ENCODE results near the gene EGR2.
"Not testable (repeated sequence)": the region's sequence is repeated elsewhere in the genome, so short reads cannot be mapped to it uniquely, and the experiment has no call there.

The EGR2 gene

GRCh38 chr10:62790019-62790555, 26.1 kb downstream of the EGR2 start:
- Histone ChIP-seq H3K27ac (no peak overlapping the region), H3K36me3 (replicated peaks) (no peaks in the 10 kb centered on the region), H3K4me3 (ENCODE audit: low read depth, low read length) (no peak overlapping the region), H3K27me3 (replicated peaks) (no peaks in the 10 kb centered on the region)
- in situ Hi-C loops (cut with HindIII; ENCODE audit: low pct_ligation_motif_present, low sequenced_read_pairs) = no loop called here
- no peak for DNase-seq
- TF ChIP-seq CTCF (IDR thresholded peaks at IDR 0.05; ENCODE audit: low read depth, low read length, missing control alignments) = no peak

GRCh38 chr10:62788861-62789467, 27.2 kb downstream of the EGR2 start:
- no peak overlapping the region for H3K4me3 ChIP-seq (ENCODE audit: low read depth, low read length)

GRCh38 chr10:62788285-62788684, 27.9 kb downstream of the EGR2 start:
- H3K4me3 ChIP-seq (ENCODE audit: low read depth, low read length); H3K27ac ChIP-seq; H3K27me3 ChIP-seq (replicated peaks); DNase-seq; H3K36me3 ChIP-seq (replicated peaks); in situ Hi-C loops (cut with HindIII; ENCODE audit: low pct_ligation_motif_present, low sequenced_read_pairs): not testable (repeated sequence)

More at GRCh38 chr10:62788861-62789467, 27.2 kb downstream of the EGR2 start:
- Histone ChIP-seq H3K27ac (no peak overlapping the region), H3K27me3 (replicated peaks) (no peaks in the 10 kb centered on the region), H3K36me3 (replicated peaks) (no peaks in the 10 kb centered on the region)
- no peak for DNase-seq
- in situ Hi-C loops (cut with HindIII; ENCODE audit: low pct_ligation_motif_present, low sequenced_read_pairs) = no loop called here
- no peak for TF ChIP-seq CTCF (IDR thresholded peaks at IDR 0.05; ENCODE audit: low read depth, low read length, missing control alignments)

GRCh38 chr10:62784537-62784936, 31.6 kb downstream of the EGR2 start:
- H3K36me3 ChIP-seq (replicated peaks); H3K27me3 ChIP-seq (replicated peaks); H3K27ac ChIP-seq; H3K4me3 ChIP-seq (ENCODE audit: low read depth, low read length); in situ Hi-C loops (cut with HindIII; ENCODE audit: low pct_ligation_motif_present, low sequenced_read_pairs); DNase-seq: not testable (repeated sequence)

GRCh38 chr10:62779487-62780248, 36.5 kb downstream of the EGR2 start:
- no peak for TF ChIP-seq CTCF (IDR thresholded peaks at IDR 0.05; ENCODE audit: low read depth, low read length, missing control alignments)
- H3K4me3 ChIP-seq (ENCODE audit: low read depth, low read length) = no peak overlapping the region
- peak; percentile 16 for DNase-seq
- no peaks in the 10 kb centered on the region for H3K27me3 ChIP-seq (replicated peaks)
- in situ Hi-C loops (cut with HindIII; ENCODE audit: low pct_ligation_motif_present, low sequenced_read_pairs) = no loop called here
- H3K36me3 ChIP-seq (replicated peaks) = no peaks in the 10 kb centered on the region
- no peak overlapping the region for H3K27ac ChIP-seq

GRCh38 chr10:62778125-62778524, 38.0 kb downstream of the EGR2 start:
- H3K27ac ChIP-seq = no peak overlapping the region
- no peak for TF ChIP-seq CTCF (IDR thresholded peaks at IDR 0.05; ENCODE audit: low read depth, low read length, missing control alignments)

More at GRCh38 chr10:62778125-62778524, 38.0 kb downstream of the EGR2 start:
- DNase-seq = no peak
- H3K36me3 ChIP-seq (replicated peaks) = no peaks in the 10 kb centered on the region
- no peaks in the 10 kb centered on the region for H3K27me3 ChIP-seq (replicated peaks)
- in situ Hi-C loops (cut with HindIII; ENCODE audit: low pct_ligation_motif_present, low sequenced_read_pairs) = no loop called here
- H3K4me3 ChIP-seq (ENCODE audit: low read depth, low read length) = no peak overlapping the region
